Measurements from ENCODE around the gene ATP5PD. TPM values are rescaled to one million over a fixed set of nuclear protein-coding genes. Genes with fewer than 3 reads are reported as not detected.

The ATP5PD gene
- polyA plus RNA-seq, 4 donors, result 281 to 356 (median 320) TPM

DNA sequence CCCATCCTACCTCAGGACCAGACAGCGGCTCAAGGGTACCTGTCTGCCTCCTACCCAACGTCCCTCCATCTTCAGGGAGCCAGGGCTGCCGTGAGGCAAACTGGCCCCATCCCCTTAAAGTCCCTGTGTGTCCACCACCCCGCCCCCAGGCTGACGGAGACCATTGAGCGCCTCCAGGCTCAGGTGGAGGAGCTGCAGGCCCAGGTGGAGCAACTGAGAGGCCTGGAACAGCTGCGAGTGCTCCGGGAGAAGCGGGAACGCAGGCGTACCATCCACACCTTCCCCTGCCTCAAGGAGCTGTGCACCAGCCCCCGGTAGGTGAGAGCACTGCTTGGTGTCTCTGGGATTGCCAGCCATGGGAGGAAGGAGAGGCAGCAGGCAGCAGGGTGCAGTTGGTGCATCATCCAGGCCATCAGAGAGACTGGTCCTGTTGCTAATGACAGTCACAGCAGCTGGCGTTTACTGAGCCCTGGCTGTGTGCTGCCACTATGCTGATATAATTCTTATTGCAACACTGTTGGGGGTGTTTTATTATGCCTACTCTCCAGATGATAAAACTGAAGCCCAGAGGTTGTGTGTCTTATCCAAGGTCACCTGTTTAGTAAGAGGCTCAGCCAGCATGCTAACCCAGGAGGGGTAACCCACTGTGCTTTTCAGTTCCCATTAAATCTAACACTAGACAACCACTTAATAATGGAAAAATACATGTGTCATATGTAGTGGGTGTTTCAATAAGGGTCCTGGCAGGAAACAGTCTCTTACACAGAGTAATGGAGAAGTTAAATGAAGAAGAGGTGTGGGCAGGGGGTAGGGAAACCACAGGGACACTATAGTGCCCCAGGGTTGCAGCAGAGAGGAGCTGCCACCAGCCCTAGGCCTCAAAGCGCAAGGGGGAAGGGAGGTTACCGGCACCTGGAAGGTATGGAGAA lies 44.6 kb downstream of the ATP5PD start:
- no peak for DNase-seq (ENCODE audit: low read depth in 4 of 4, low spot score in 2 of 4)

DNA sequence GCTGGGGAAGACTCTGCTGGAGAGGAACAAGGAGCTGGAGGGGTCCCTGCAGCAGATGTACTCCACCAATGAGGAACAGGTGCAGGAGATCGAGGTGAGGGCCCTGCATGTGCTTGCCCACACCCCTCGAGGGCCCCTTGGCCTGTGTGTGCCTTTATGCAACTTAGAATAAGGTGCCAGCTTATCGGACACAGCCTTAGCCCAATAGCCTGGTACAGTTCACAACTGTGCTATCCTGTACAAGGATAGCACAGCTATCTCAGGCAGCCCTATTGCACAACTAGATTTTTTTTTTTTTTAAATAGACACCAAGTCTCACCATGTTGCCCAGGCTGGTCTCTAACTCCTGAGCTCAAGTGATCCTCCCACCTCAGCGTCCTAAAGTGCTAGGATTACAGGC lies 47.2 kb downstream of the ATP5PD start:
- DNase-seq (ENCODE audit: low read depth in 4 of 4, low spot score in 2 of 4), result no peak

DNA sequence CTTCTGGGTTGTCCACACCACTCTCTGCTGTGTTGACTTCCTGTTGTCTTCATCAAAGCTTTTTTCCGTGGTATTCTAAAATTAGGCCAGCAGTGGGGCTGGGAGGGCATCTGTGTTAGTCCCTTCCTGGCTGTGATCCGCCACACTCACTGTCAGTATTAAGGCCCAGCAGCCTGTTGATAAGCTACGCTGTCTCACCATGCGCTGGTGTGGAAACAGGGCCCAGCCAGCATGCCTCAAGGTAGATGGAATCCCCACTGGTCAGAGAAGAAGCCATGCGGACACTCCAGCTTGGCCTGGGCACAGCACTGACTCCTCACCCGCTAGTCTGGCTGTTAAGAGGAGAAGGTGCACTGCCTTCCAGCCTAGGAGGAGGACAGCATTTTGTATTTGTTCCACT lies 48.0 kb downstream of the ATP5PD start:
- DNase-seq (ENCODE audit: low read depth in 4 of 4, low spot score in 2 of 4), result no peak

DNA sequence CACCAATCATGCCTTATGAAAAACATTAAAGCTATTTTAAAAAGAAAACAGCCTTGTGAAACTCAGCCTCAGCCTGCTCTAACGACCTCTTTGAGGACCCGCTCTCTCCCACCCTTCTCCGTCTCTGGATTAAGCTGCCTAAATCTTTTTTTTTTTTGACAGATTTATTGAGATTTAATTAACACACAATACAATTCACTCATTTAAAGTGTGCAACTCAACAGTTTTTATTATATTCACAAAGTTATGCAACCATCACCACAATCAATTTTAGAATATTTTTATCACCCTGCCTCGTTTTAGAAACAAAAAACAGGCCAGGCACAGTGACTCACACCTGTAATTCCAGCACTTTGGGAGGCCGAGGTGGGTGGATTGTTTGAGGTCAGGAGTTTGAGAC lies 50.9 kb downstream of the ATP5PD start:
- no peak for DNase-seq (ENCODE audit: low read depth in 4 of 4, low spot score in 2 of 4)

GRCh38 chr17:74994440-74994839 lies 52.3 kb downstream of the ATP5PD start:
- no peak for DNase-seq (ENCODE audit: low read depth in 4 of 4, low spot score in 2 of 4)

GRCh38 chr17:74992223-74992622 lies 54.5 kb downstream of the ATP5PD start:
- DNase-seq (ENCODE audit: low read depth in 4 of 4, low spot score in 2 of 4), result no peak

DNA sequence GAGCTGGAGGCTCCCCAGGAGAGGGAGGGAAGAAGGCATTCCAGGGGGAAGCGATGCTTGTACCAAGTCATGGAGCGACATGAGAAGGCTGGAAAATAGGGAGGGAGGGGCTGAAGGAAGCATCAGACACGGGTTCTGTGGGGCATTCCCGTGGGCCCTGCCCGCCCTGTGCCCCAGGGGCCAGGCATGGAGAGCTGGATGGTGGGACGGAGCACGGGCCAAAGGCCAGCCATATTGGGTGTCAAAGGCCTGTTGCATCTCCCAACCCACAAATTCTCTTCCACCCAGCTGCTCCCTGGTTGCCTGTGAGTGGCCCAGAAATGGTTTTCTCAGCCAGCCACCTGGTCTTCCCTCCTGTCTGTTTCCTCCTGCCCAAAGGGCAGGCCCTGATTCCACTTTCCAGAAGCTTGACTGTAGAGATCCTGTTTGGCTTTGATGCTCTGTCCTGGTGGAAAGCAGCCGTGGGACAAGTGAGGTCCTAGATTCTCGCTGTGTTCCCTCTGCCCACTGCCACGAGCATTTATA lies 56.1 kb downstream of the ATP5PD start:
- no peak for DNase-seq (ENCODE audit: low read depth in 4 of 4, low spot score in 2 of 4)

Other genes with a start within 250 kb of the ATP5PD start
- gene GRIN2C, start 187.1 kb downstream of the ATP5PD start, polyA plus RNA-seq (ENCODE audit: insufficient read length in 4 of 4), result under 1 TPM; 0.17 to 0.35 (median 0.21) TPM
- gene FDXR, start 174.0 kb downstream of the ATP5PD start, polyA plus RNA-seq (ENCODE audit: insufficient read length in 4 of 4), result 10 to 100 TPM in 1 of 4 donors, 1 to 10 TPM in 3; 4.1 to 11.6 (median 9.2) TPM
- gene FADS6, start 153.3 kb downstream of the ATP5PD start, polyA plus RNA-seq (ENCODE audit: insufficient read length in 4 of 4), result under 1 TPM; 0.38 to 0.52 (median 0.47) TPM
- gene USH1G, start 123.7 kb downstream of the ATP5PD start, polyA plus RNA-seq (ENCODE audit: insufficient read length in 4 of 4), result under 1 TPM; 0.44 to 0.90 (median 0.75) TPM
- not detected for gene OTOP2, start 122.7 kb downstream of the ATP5PD start, polyA plus RNA-seq (ENCODE audit: insufficient read length in 4 of 4)
- gene OTOP3, start 111.1 kb downstream of the ATP5PD start, polyA plus RNA-seq (ENCODE audit: insufficient read length in 4 of 4), result not detected
- 10 to 100 TPM; 11.6 to 19.1 (median 13.5) TPM for gene HID1, start 74.2 kb downstream of the ATP5PD start, polyA plus RNA-seq (ENCODE audit: insufficient read length in 4 of 4)
- gene CDR2L, start 59.3 kb downstream of the ATP5PD start, polyA plus RNA-seq (ENCODE audit: insufficient read length in 4 of 4), result 10 to 100 TPM in 2 of 4 donors, 1 to 10 TPM in 2; 8.2 to 12.0 (median 10.0) TPM
- gene MRPL58, start 34.3 kb downstream of the ATP5PD start, polyA plus RNA-seq (ENCODE audit: insufficient read length in 4 of 4), result 10 to 100 TPM; 26.8 to 29.3 (median 27.7) TPM
- gene KCTD2, start 256 bp upstream of the ATP5PD start, polyA plus RNA-seq (ENCODE audit: insufficient read length in 4 of 4), result 10 to 100 TPM; 29.7 to 34.6 (median 33.9) TPM
- 10 to 100 TPM; 23.6 to 45.3 (median 33.4) TPM for gene SLC16A5, start 41.0 kb upstream of the ATP5PD start, polyA plus RNA-seq (ENCODE audit: insufficient read length in 4 of 4)
- 10 to 100 TPM; 16.6 to 21.5 (median 17.4) TPM for gene ARMC7, start 63.0 kb upstream of the ATP5PD start, polyA plus RNA-seq (ENCODE audit: insufficient read length in 4 of 4)
- 10 to 100 TPM; 44.7 to 71.4 (median 61.9) TPM for gene NT5C, start 84.8 kb upstream of the ATP5PD start, polyA plus RNA-seq (ENCODE audit: insufficient read length in 4 of 4)
- 100 to 1,000 TPM in 2 of 4 donors, 10 to 100 TPM in 2; 85.8 to 108 (median 93.7) TPM for gene JPT1, start 107.5 kb upstream of the ATP5PD start, polyA plus RNA-seq (ENCODE audit: insufficient read length in 4 of 4)
- 100 to 1,000 TPM; 626 to 750 (median 696) TPM for gene SUMO2, start 136.0 kb upstream of the ATP5PD start, polyA plus RNA-seq (ENCODE audit: insufficient read length in 4 of 4)
- 10 to 100 TPM; 58.8 to 78.9 (median 66.6) TPM for gene NUP85, start 158.7 kb upstream of the ATP5PD start, polyA plus RNA-seq (ENCODE audit: insufficient read length in 4 of 4)
- gene GGA3, start 214.6 kb upstream of the ATP5PD start, polyA plus RNA-seq (ENCODE audit: insufficient read length in 4 of 4), result 10 to 100 TPM; 33.5 to 48.1 (median 41.0) TPM
- 10 to 100 TPM; 70.7 to 86.9 (median 76.6) TPM for gene MRPS7, start 214.9 kb upstream of the ATP5PD start, polyA plus RNA-seq (ENCODE audit: insufficient read length in 4 of 4)
- 10 to 100 TPM; 19.5 to 23.2 (median 22.1) TPM for gene MIF4GD, start 224.3 kb upstream of the ATP5PD start, polyA plus RNA-seq (ENCODE audit: insufficient read length in 4 of 4)
- 10 to 100 TPM in 1 of 4 donors, 1 to 10 TPM in 3; 7.3 to 10.2 (median 7.9) TPM for gene SLC25A19, start 242.5 kb upstream of the ATP5PD start, polyA plus RNA-seq (ENCODE audit: insufficient read length in 4 of 4)